A204.1 (cell line): ENCODE results near the gene TSGA10IP.

ENCODE experiments used
- FAIRE-seq: peaks from 2 replicates; lab custom pipeline; 2012; peaks lifted over from hg19 to GRCh38; lab: Jason Lieb, UNC

Gene TSGA10IP

DNA sequence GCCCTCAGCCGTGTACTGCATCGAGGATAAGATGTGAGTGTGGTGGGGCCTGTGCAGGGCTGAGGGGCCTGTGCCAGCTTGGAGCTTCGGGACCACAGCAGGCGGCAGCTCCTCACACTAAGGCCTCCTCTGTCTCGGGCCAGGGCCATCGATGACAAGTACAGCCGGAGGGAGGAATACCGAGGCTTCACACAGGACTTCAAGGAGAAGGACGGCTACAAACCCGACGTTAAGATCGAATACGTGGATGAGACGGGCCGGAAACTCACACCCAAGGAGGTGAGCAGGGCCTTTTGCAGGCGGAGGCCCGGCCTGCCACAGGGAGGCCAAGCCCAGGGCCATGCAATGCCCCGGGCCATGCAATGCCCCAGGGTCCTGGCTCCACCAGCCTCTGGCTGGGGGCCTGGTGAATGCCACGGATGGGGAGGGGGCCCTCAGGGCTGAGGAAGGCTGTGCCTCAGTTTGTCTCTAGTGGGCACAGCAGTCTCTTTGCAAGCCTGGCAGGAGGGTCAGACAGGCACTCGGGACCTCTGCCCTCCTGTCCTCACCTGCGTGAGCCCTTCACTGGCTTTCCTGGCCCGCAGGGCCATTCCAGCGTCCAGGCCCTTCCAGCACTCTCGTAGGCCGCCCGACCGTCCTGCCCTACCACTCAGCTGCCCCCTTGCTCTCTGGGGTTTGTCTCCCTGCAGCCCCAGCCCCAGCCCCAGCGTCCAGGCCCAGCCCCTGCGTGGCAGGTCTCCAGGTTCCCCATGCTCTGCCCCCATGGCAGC lies 32.5 kb downstream of the TSGA10IP start:
- FAIRE-seq, result no peak

DNA sequence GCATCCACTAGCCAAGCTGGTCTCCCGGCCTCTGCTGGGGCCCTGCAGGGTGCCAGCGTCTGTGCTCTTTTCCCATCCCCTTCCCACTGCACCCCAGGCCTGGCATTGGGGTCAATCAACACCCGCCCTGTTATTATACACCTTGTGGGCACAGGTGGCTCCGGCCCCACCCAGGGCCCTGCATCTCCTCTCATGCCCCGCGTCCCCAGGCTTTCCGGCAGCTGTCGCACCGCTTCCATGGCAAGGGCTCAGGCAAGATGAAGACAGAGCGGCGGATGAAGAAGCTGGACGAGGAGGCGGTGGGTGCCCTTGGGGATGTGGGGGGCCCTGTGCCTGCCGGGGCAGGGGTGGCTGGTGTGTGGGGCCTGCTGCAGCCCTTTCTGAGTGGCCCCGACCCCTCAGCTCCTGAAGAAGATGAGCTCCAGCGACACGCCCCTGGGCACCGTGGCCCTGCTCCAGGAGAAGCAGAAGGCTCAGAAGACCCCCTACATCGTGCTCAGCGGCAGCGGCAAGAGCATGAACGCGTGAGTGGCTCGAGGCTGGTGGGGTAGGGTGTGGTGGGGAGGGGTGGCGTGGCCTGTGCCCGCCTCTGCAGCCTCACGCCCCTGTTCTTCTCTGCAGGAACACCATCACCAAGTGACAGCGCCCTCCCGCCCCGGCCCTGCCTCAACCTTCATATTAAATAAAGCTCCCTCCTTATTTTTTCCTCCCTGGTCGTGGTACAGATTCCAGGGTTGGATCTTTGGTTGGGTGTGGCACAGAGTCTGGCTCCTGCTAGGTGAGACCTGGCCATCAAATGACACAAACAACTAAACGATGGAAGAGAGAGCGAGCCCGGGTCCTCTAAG lies 33.3 kb downstream of the TSGA10IP start:
- no peak for FAIRE-seq

GRCh38 chr11:65979261-65979759 lies 34.0 kb downstream of the TSGA10IP start:
- no peak for FAIRE-seq

DNA sequence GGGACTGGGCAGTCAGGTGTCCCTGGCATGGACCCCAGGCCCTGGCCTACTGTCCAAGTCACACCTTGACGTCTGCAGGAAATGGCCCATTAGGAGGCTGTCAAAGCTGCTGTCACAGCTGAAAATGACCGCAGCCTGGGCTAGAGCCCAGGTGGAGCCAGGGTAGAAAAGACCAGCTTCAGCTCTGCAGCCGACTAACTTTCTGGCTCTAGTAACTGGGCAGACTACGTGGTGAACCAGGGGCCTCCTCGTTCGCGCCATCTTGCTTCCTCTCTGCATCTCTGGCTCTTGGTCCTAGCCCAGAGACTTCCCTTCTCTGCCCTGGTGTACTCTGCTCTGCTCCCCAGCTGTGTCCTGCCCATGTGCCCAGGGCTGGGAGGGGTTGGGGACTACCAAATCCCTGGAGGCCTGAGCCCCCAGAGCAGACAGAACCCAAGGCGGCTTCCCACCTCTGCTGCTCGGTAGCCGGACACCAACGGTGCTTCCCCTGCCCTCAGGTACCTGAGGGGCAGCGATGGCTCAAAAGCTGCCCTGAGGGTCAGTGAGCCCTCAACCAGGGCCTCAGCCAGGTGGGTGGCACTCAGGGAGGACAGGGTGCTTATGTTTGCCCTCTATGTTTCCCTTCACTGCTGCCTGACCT lies 35.9 kb downstream of the TSGA10IP start:
- FAIRE-seq, result no peak

GRCh38 chr11:65981972-65982823 lies 36.9 kb downstream of the TSGA10IP start:
- no peak for FAIRE-seq

- FAIRE-seq, result no peak
These were observed 37.7 kb downstream of the TSGA10IP start for GRCh38 chr11:65982824-65983588.

GRCh38 chr11:65983589-65983987 lies 38.3 kb downstream of the TSGA10IP start:
- no peak for FAIRE-seq

DNA sequence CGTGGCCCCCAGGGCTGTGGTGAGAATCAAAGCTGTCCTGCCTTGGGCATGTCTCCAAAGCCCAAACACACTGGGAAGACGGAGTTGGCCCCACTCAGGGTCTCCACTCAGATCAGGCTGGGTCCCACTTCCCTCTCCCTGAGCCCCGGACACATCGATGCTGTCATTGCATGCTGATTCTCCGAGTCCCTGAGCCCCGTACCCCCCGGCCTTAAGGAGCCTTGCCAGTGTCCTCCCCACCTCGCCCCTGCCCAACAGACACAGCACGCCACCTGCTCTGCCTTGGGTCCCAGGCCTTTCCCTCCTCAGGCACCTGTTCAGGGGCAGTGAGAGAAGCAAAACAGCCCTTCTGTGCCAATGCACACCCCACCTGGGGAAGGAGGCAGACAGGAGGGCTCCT lies 42.1 kb downstream of the TSGA10IP start:
- FAIRE-seq, result no peak

DNA sequence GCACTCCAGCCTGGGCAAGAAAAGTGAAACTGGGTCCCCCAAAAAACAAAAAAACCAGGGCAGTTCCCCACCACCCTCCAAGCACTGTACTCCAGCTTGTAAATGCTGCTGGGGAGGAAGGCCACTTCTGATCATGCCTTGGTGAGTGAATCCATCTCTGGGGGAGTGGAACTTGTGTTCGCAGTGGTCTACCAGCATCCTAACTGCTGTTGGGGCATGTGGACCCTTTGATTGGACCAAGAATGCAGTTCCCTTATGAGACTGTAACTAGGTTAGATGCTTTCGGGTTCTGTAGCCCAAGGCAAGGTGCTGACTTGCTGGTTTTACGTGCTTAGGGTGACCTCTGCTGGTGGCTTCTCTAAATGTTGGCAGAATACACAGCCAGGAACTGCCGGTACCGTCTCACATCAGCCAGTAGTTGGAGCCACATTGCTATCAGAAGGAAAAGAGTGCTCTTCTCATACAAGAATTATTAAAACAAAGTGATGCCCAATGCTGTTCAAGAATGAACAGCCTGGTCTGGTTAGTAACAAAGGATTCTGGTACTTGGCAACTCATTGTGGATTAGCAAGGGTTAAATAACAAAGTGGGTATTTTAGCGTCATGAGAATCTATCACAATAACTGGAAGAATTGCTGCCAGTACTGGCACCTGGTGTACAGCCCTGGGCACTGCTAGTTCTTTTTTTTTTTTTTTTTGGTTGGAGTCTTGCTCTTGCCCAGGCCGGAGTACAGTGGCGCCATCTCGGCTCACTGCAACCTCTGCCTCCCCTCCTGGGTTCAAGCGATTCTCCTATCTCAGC lies 43.7 kb downstream of the TSGA10IP start:
- FAIRE-seq, result peak; percentile 99

GRCh38 chr11:65992056-65992455 lies 46.8 kb downstream of the TSGA10IP start:
- no peak for FAIRE-seq

- FAIRE-seq, result no peak
These were observed 52.0 kb downstream of the TSGA10IP start for GRCh38 chr11:65997286-65997685.

GRCh38 chr11:66001942-66002647 lies 56.8 kb downstream of the TSGA10IP start, which contains the start of the genes BANF1 and EIF1AD:
BANF1 (plus strand) TSS chr11:66002503; CDS start chr11:66003251, 748 bp downstream.
EIF1AD (minus strand) TSS chr11:66002157; CDS start chr11:66000389, 1,768 bp downstream.
- FAIRE-seq, result peak; percentile 94

GRCh38 chr11:66002648-66003225 lies 57.5 kb downstream of the TSGA10IP start:
- no peak for FAIRE-seq

DNA sequence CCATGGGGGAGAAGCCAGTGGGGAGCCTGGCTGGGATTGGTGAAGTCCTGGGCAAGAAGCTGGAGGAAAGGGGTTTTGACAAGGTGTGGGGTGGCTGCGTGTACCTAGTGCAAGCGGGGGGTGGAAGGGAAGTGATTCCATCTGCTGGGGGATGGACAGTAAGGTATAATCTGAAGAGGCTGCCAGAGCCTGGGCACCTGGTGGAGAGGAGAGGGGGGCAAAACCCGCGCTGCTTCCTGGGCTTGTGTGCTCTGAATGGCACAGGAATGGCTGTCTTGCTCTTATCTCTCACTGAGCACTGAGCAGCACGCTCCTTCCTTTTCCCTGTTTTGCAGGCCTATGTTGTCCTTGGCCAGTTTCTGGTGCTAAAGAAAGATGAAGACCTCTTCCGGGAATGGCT lies 58.0 kb downstream of the TSGA10IP start:
- no peak for FAIRE-seq

DNA sequence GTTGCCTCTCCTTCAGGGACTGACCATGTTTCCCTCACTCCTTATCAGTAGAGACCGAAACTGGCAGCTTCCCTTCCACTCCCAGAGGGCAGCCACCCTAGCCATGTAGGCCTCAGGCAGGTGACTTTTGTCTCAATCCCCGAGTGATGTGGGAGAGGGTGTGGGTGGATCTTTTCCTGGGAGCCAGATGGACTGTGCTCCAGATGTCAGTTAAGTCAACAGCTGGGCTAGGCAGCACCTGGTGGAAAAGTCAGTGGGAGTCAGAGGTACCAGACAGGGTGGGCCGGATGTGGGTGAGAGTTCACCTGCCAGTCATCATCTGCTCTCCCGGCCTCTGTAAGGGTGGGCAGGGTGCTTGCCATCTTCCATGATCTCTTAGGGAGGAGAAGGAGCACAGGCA lies 58.9 kb downstream of the TSGA10IP start:
- FAIRE-seq, result no peak

- no peak for FAIRE-seq
These were observed 61.0 kb downstream of the TSGA10IP start for GRCh38 chr11:66006134-66006890.

DNA sequence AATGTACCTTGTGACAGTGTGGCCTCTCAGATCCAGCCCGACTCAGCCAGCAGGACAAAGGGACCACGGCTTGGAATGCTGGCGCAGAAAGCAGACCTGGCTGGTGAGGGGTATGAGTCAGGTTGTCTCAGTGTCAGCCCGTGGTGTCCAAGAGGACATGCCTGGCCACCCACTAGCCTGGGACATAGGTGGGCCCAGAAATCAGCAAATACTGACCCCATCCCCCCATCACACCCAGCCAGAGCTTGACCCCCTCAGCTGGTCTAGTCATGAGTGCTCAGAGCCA lies 61.6 kb downstream of the TSGA10IP start:
- FAIRE-seq, result no peak

DNA sequence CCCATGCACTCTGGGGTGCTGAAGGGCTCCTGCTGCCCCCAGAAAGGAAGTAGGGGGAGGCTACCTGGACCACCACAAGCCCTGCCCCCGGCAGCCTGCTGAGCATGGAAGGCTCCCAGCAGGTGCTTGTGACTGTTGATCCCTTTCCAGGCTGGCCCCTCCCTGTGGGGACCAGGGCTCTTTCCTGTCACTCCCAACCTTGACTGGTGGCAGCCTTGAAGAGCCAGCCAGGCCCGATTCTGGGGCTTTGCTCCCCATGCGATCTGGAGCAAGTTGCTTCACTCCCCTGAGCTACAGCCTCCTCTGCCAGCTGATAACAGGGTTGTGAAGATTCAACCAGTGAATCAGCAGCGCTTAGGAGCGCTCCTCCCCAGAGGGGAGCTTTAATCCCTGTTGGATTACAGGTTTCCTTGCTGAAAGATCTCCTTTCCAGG lies 61.9 kb downstream of the TSGA10IP start:
- FAIRE-seq, result no peak
